Spleen (tissue), 11 donors: Measurements from ENCODE around the gene CERS5. TPM values are rescaled to one million over a fixed set of nuclear protein-coding genes. Genes with fewer than 3 reads are reported as not detected.

Experiments
- DNase-seq: peaks from one replicate; pipeline ENCODE4 v3.0.0-alpha.2; 2020
- H3K27ac ChIP-seq, 8 donors: fragments of 200-600 bp; sonication (generic) in 7 of 8; 1 replicate in 4 of 8; 2 replicates in 4 of 8; pipeline versions ENCODE4 v1.5.0 to v1.8.0; 2016 to 2021; ENCODE audit warnings: inconsistent platforms in 4 of 8, mild to moderate bottlenecking in 4 of 8, moderate library complexity in 1 of 8
- H3K27me3 ChIP-seq, 7 donors: fragments of 200-600 bp; sonication (generic) in 6 of 7; replicated peaks in 1 of 7; 1 replicate in 4 of 7; 2 replicates in 3 of 7; pipeline versions ENCODE4 v1.5.0 to v1.8.0; 2016 to 2021; ENCODE audit warnings: inconsistent platforms in 3 of 7, mild to moderate bottlenecking in 1 of 7
- H3K36me3 ChIP-seq, 6 donors: fragments of 200-600 bp; sonication (generic) in 5 of 6; 1 replicate in 4 of 6; 2 replicates in 2 of 6; pipeline versions ENCODE4 v1.5.0 to v1.8.0; 2016 to 2021; ENCODE audit warnings: inconsistent platforms in 2 of 6
- H3K4me1 ChIP-seq, 6 donors: fragments of 200-600 bp; sonication (generic) in 5 of 6; 1 replicate in 3 of 6; 2 replicates in 3 of 6; pipeline versions ENCODE4 v1.5.0 to v1.8.0; 2016 to 2021; ENCODE audit warnings: inconsistent platforms in 3 of 6
- H3K4me3 ChIP-seq, 8 donors: fragments of 200-600 bp; sonication (generic) in 7 of 8; 1 replicate in 4 of 8; 2 replicates in 4 of 8; pipeline versions ENCODE4 v1.5.0 to v1.8.0; 2016 to 2021; ENCODE audit warnings: inconsistent platforms in 4 of 8, mild to moderate bottlenecking in 4 of 8, moderate library complexity in 2 of 8
- H3K9me3 ChIP-seq, 8 donors: fragments of 200-600 bp; sonication (generic) in 7 of 8; 1 replicate in 4 of 8; 2 replicates in 4 of 8; pipeline versions ENCODE4 v1.5.0 to v1.8.0; 2016 to 2021; ENCODE audit warnings: inconsistent platforms in 4 of 8
- POLR2A ChIP-seq, 3 donors: fragments of 450-650 bp; IDR thresholded peaks; one replicate each; pipeline ENCODE4 v1.5.1; 2017; ENCODE audit warnings: antibody characterized with exemption in 3 of 3, mild to moderate bottlenecking in 1 of 3
- POLR2AphosphoS5 ChIP-seq, 3 donors: sonication (generic); formaldehyde crosslinking; IDR thresholded peaks; one replicate each; pipeline ENCODE4 v1.5.1; 2017; ENCODE audit warnings: antibody characterized with exemption in 3 of 3
- WGBS, 5 donors: extraction: QIAGEN DNeasy Blood & Tissue Kit in 3 of 5; methylation state at CpG; one replicate each; pipeline versions ENCODE4 v1.1.5 to v1.1.7; 2013 to 2018; 5-methylcytosine and 5-hydroxymethylcytosine counted together
- intact Hi-C: fragments of 100-400 bp; cut with DNase I; formaldehyde crosslinking; loops from one replicate; pipeline ENCODE4 v1.15.0; 2023; ENCODE audit warnings: low total_unique reads
- polyA plus RNA-seq, 3 donors: library from polyadenylated mRNA; stranded (reverse); fragments of 200-250 nt; gene quantifications; one replicate each; pipeline ENCODE4 v1.2.1, GENCODE V29; 2013
- total RNA-seq, 7 donors: library from RNA; depleted of rRNA in 3 of 7; stranded (reverse); fragments of >200 nt in 3 of 7; fragmentation: NEBNext Ultra II Directional in 4 of 7; extraction: Animal tissue kit (Norgen Biotek cat#: 25700) in 4 of 7; gene quantifications; one replicate each; pipeline versions ENCODE4 v1.1.0 to v1.2.1, GENCODE V29; 2016 to 2021
- TF ChIP-seq, protein P1 (sequence below), 11 experiments: fragments of 200-600 bp in 7 of 11; fragments of 450-650 bp in 4 of 11; sonication (generic) in 4 of 11; IDR thresholded peaks in 8 of 11; conservative IDR thresholded peaks in 3 of 11; 1 replicate in 7 of 11; 2 replicates in 4 of 11; pipeline versions ENCODE4 v1.4.0 to v1.8.0; 2016 to 2021; ENCODE audit warnings: antibody characterized with exemption in 11 of 11, inconsistent platforms in 4 of 11, mild to moderate bottlenecking in 1 of 11
- donor health status: healthy with polysubstance abuse.
- donor health status: DM: no; HTN: no; CAD: no; lungs with moderate emphysema.
- donor health status: DM: no; HTN: no; CAD: no.
- donor health status: Bipolar disorder and iron deficiency.
- donor health status: healthy.
- donor health status: DM: no; HTN: no; CAD: no.
- donor health status: DM: yes; HTN: yes; CAD: no.

Gene CERS5
- total and polyA plus RNA-seq, 10 donors: 21.8 to 90.8 (median 43.6) TPM

DNA sequence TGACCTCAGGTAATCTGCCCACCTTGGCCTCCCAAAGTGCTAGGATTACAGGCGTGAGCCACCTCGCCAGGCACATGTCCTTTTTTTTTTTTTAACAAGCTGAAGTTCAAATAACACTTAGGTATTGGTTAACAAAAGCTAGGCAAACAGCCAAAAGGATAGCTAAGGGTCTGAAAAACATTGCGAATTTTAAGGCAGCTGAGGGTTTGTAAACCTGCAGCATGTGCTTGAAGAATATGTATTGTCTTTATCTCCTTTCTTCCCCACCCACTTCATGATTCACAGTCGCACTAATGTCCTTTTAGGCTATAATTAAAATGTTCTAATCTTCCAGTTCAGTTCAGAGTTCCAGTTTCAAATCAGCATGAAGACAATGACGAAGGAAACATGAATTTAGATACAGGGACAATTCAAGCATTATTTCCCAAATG is 30.1 kb upstream of the CERS5 start:
- WGBS, 5 donors: 87 to 95% (median 91%) methylated on average over 5 of the region's 5 CpGs
- no peaks in the 10 kb centered on the region for H3K9me3 ChIP-seq
- H3K36me3 ChIP-seq: peaks cover 0 to 90% (median 39%) of the 10 kb centered on the region in 6 donors

GRCh38 chr12:50196537-50196936 is 29.4 kb upstream of the CERS5 start:
- 85 to 92% (median 89%) methylated on average over 4 of the region's 4 CpGs for WGBS, 5 donors
- H3K9me3 ChIP-seq: no peaks in the 10 kb centered on the region
- TF ChIP-seq, protein P1, sequence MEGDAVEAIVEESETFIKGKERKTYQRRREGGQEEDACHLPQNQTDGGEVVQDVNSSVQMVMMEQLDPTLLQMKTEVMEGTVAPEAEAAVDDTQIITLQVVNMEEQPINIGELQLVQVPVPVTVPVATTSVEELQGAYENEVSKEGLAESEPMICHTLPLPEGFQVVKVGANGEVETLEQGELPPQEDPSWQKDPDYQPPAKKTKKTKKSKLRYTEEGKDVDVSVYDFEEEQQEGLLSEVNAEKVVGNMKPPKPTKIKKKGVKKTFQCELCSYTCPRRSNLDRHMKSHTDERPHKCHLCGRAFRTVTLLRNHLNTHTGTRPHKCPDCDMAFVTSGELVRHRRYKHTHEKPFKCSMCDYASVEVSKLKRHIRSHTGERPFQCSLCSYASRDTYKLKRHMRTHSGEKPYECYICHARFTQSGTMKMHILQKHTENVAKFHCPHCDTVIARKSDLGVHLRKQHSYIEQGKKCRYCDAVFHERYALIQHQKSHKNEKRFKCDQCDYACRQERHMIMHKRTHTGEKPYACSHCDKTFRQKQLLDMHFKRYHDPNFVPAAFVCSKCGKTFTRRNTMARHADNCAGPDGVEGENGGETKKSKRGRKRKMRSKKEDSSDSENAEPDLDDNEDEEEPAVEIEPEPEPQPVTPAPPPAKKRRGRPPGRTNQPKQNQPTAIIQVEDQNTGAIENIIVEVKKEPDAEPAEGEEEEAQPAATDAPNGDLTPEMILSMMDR (IDR thresholded peaks at IDR 0.05 in 8 of 11, conservative IDR thresholded peaks at IDR 0.05 in 3 of 11): no peak
- no peak for TF ChIP-seq POLR2A (IDR thresholded peaks at IDR 0.05)
- no peak for TF ChIP-seq POLR2AphosphoS5 (IDR thresholded peaks at IDR 0.05)
- no peaks in the 10 kb centered on the region for H3K4me1 ChIP-seq
- no peaks in the 10 kb centered on the region for H3K27me3 ChIP-seq
- no peak overlapping the region for H3K4me3 ChIP-seq
- DNase-seq: no peak
- intact Hi-C loops: no loop called here
- H3K36me3 ChIP-seq: peaks cover 0 to 90% (median 38%) of the 10 kb centered on the region in 6 donors
- no peak overlapping the region for H3K27ac ChIP-seq

More for the DNA sequence above, 30.1 kb upstream of the CERS5 start:
- Histone ChIP-seq H3K27me3 (no peaks in the 10 kb centered on the region), H3K4me3 (no peak overlapping the region), H3K4me1 (no peaks in the 10 kb centered on the region), H3K27ac (no peak overlapping the region)
- TF ChIP-seq POLR2AphosphoS5 (IDR thresholded peaks at IDR 0.05) (no peak), POLR2A (IDR thresholded peaks at IDR 0.05) (no peak)
- TF ChIP-seq, protein P1 (IDR thresholded peaks at IDR 0.05 in 8 of 11, conservative IDR thresholded peaks at IDR 0.05 in 3 of 11): no peak
- DNase-seq: no peak
- intact Hi-C loops: no loop called here

DNA sequence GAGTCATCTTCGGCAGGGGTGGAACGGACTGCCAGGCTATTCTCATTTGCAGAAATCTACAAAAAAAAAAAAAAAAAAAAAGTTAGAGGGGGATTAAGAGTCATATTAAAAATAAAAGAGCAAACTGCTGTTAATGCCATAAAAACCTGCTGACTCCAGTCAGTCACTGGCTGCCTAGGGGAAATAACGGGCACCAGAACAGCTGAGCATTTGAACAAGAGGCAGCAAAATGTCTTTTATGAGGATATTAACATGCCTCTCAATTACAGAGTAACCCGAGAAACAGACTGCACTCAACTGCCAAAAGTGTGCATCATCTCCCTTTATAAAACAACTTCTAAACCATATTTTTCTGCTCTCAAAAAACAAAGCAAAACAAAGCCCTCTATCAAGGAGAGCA is 28.7 kb upstream of the CERS5 start:
- Histone ChIP-seq H3K27ac (no peak overlapping the region), H3K36me3 (peaks cover 0 to 90% (median 39%) of the 10 kb centered on the region in 6 donors), H3K4me1 (no peaks in the 10 kb centered on the region), H3K27me3 (no peaks in the 10 kb centered on the region), H3K4me3 (no peak overlapping the region), H3K9me3 (no peaks in the 10 kb centered on the region)
- 82 to 95% (median 90%) methylated on average over 4 of the region's 4 CpGs for WGBS, 5 donors
- DNase-seq: no peak
- TF ChIP-seq POLR2AphosphoS5 (IDR thresholded peaks at IDR 0.05) (no peak), POLR2A (IDR thresholded peaks at IDR 0.05) (no peak)
- TF ChIP-seq, protein P1 (IDR thresholded peaks at IDR 0.05 in 8 of 11, conservative IDR thresholded peaks at IDR 0.05 in 3 of 11): no peak
- intact Hi-C loops: no loop called here

DNA sequence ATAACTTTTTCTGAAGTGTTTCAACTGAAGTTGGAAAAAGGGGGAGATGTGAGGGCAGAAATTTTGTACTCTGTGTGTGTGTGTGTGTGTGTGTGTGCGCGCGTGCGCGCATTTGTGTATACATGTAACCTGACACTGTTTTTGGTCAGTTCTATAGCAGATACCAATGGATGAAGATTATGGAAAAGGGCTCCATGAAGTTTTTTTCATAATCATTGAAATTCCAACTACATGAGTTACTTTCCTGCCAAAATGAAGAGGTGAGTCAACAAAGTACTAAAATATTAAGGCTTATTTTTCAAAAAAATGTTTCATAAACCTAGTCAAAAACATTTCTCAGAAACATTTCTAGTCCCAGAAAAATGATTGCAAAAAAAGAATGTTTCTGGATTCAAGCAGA is 25.7 kb upstream of the CERS5 start:
- no peak for DNase-seq
- 71 to 86% (median 81%) methylated on average over 5 of the region's 5 CpGs for WGBS, 5 donors
- Histone ChIP-seq H3K27ac (no peak overlapping the region), H3K4me1 (peaks cover 3 to 18% (median 14%) of the 10 kb centered on the region in 6 donors), H3K9me3 (no peaks in the 10 kb centered on the region), H3K27me3 (no peaks in the 10 kb centered on the region), H3K36me3 (peaks cover 0 to 70% (median 14%) of the 10 kb centered on the region in 6 donors), H3K4me3 (no peak overlapping the region)
- intact Hi-C loops: no loop called here
- no peak for TF ChIP-seq POLR2A (IDR thresholded peaks at IDR 0.05)
- TF ChIP-seq, protein P1 (IDR thresholded peaks at IDR 0.05 in 8 of 11, conservative IDR thresholded peaks at IDR 0.05 in 3 of 11): no peak
- TF ChIP-seq POLR2AphosphoS5 (IDR thresholded peaks at IDR 0.05): no peak
